H1 (cell line): ENCODE data around the gene OPN3. TPM values are rescaled to one million over a fixed set of nuclear protein-coding genes. Genes with fewer than 3 reads are reported as not detected.

Source experiments
- CTCF ChIA-PET: fragments of 300-600 bp; sonication (Branson Sonifier 250); formaldehyde crosslinking; loops from one replicate; lab custom pipeline; 2021; ENCODE audit not compliant: partially characterized antibody; lab: Charles Lee
- POLR2A ChIA-PET: fragments of 300-600 bp; sonication (Branson Sonifier 250); formaldehyde crosslinking; loops from one replicate; lab custom pipeline; 2021; ENCODE audit warnings: inconsistent platforms; ENCODE audit not compliant: partially characterized antibody; lab: Charles Lee
- DNase-seq, 2 experiments: peaks; one replicate each; pipeline versions ENCODE4 v3.0.0 to v3.0.0-alpha.2; 2010 to 2022; ENCODE audit warnings: low spot score in 2 of 2, low read depth in 1 of 2, mixed read lengths in 1 of 2
- FAIRE-seq: peaks from 2 replicates; lab custom pipeline; 2011; peaks lifted over from hg19 to GRCh38; lab: Jason Lieb, UNC
- H2AFZ ChIP-seq: 2 replicates; pipeline ENCODE4 v1.8.1; 2012; ENCODE audit warnings: low read length, inconsistent platforms
- H2AK5ac ChIP-seq: 2 replicates; pipeline ENCODE4 v1.6.1; 2013; ENCODE audit warnings: low read depth, low read length
- H2BK120ac ChIP-seq: replicated peaks from 2 replicates; pipeline ENCODE3; 2013; ENCODE audit warnings: low read depth, low read length, inconsistent platforms
- H2BK12ac ChIP-seq: 2 replicates; pipeline ENCODE4 v1.6.1; 2013; ENCODE audit warnings: low read depth, low read length
- H2BK15ac ChIP-seq: 2 replicates; pipeline ENCODE4 v1.6.1; 2013; ENCODE audit warnings: low read length
- H2BK20ac ChIP-seq: 2 replicates; pipeline ENCODE4 v1.6.1; 2013; ENCODE audit warnings: low read length
- H2BK5ac ChIP-seq: 2 replicates; pipeline ENCODE4 v1.6.1; 2013; ENCODE audit warnings: low read depth, low read length
- H3K14ac ChIP-seq: 2 replicates; pipeline ENCODE4 v1.6.1; 2013; ENCODE audit warnings: inconsistent platforms; ENCODE audit not compliant: insufficient read length
- H3K18ac ChIP-seq: 2 replicates; pipeline ENCODE4 v1.6.1; 2013; ENCODE audit warnings: low read length; ENCODE audit errors: extremely low read depth
- H3K23ac ChIP-seq: 2 replicates; pipeline ENCODE4 v1.6.1; 2013; ENCODE audit warnings: inconsistent platforms; ENCODE audit not compliant: insufficient read length
- H3K23me2 ChIP-seq: 2 replicates; pipeline ENCODE4 v1.6.1; 2013; ENCODE audit warnings: low read depth, low read length
- H3K27ac ChIP-seq: 2 replicates; pipeline ENCODE4 v1.6.1; 2011; ENCODE audit warnings: low read depth, low read length, inconsistent platforms
- H3K27me3 ChIP-seq, 4 experiments: replicated peaks in 1 of 4; 1 replicate in 1 of 4; 2 replicates in 3 of 4; pipeline versions ENCODE4 v1.6.1 to v1.8.1; 2011 to 2013; ENCODE audit warnings: low read length in 3 of 4, mild to moderate bottlenecking in 3 of 4, inconsistent platforms in 2 of 4, mixed read lengths in 2 of 4, moderate library complexity in 1 of 4; ENCODE audit not compliant: control insufficient read depth in 3 of 4, insufficient read depth in 3 of 4; ENCODE audit errors: extremely low read depth in 1 of 4
- H3K36me3 ChIP-seq, 4 experiments: 2 replicates each; pipeline versions ENCODE4 v1.6.1 to v1.8.1; 2011 to 2013; ENCODE audit warnings: mild to moderate bottlenecking in 4 of 4, low read length in 3 of 4, moderate library complexity in 2 of 4, control low read depth in 1 of 4, inconsistent platforms in 1 of 4; ENCODE audit not compliant: insufficient read depth in 4 of 4, control insufficient read depth in 2 of 4
- H3K4ac ChIP-seq: replicated peaks from 2 replicates; pipeline ENCODE3; 2013; ENCODE audit warnings: low read length, low read depth, mixed read lengths, inconsistent platforms; ENCODE audit not compliant: insufficient read length
- H3K4me1 ChIP-seq, 4 experiments: replicated peaks in 1 of 4; 1 replicate in 1 of 4; 2 replicates in 3 of 4; pipeline versions ENCODE4 v1.6.1 to v1.8.1; 2011 to 2013; ENCODE audit warnings: low read length in 3 of 4, inconsistent platforms in 2 of 4, mixed read lengths in 1 of 4; ENCODE audit not compliant: insufficient read depth in 4 of 4, control insufficient read depth in 3 of 4
- H3K4me2 ChIP-seq, 2 experiments: 2 replicates each; pipeline versions ENCODE4 v1.6.1 to v1.8.1; 2011 to 2013; ENCODE audit warnings: low read depth in 2 of 2, low read length in 2 of 2, control low read depth in 1 of 2, inconsistent platforms in 1 of 2, mild to moderate bottlenecking in 1 of 2; ENCODE audit not compliant: insufficient read depth in 1 of 2
- H3K4me3 ChIP-seq, 4 experiments: fragments of 200-600, 300-600 bp in 1 of 4; sonication (generic), shearing (Covaris generic), sonication (Bioruptor Twin) in 1 of 4; 2 replicates each; pipeline versions ENCODE4 v1.5.1 to v1.8.1; 2011 to 2016; ENCODE audit warnings: low read length in 4 of 4, low read depth in 3 of 4, control low read depth in 2 of 4, inconsistent platforms in 2 of 4, mild to moderate bottlenecking in 2 of 4, mixed read lengths in 1 of 4, moderate library complexity in 1 of 4; ENCODE audit not compliant: insufficient read depth in 2 of 4; ENCODE audit errors: extremely low read depth in 1 of 4
- H3K56ac ChIP-seq: replicated peaks from 2 replicates; pipeline ENCODE3; 2013; ENCODE audit warnings: low read depth, mild to moderate bottlenecking, mixed read lengths, low read length, inconsistent platforms; ENCODE audit not compliant: insufficient read length
- H3K79me1 ChIP-seq: 2 replicates; pipeline ENCODE4 v1.6.1; 2013; ENCODE audit warnings: low read depth, low read length, control low read depth
- H3K79me2 ChIP-seq, 2 experiments: 2 replicates each; pipeline versions ENCODE4 v1.6.1 to v1.8.1; 2012 to 2013; ENCODE audit warnings: low read length in 2 of 2, mild to moderate bottlenecking in 2 of 2, inconsistent platforms in 1 of 2; ENCODE audit not compliant: insufficient read depth in 2 of 2, control insufficient read depth in 1 of 2
- H3K9ac ChIP-seq, 4 experiments: replicated peaks in 1 of 4; 1 replicate in 1 of 4; 2 replicates in 3 of 4; pipeline versions ENCODE4 v1.6.1 to v1.8.1; 2011 to 2013; ENCODE audit warnings: low read depth in 3 of 4, low read length in 3 of 4, control low read depth in 2 of 4, mild to moderate bottlenecking in 2 of 4, moderate library complexity in 2 of 4, inconsistent platforms in 1 of 4; ENCODE audit errors: extremely low read depth in 1 of 4
- H3K9me3 ChIP-seq, 2 experiments: 2 replicates each; pipeline versions ENCODE4 v1.6.1 to v1.8.1; 2012 to 2013; ENCODE audit warnings: mild to moderate bottlenecking in 2 of 2, moderate library complexity in 2 of 2, control low read depth in 1 of 2, inconsistent platforms in 1 of 2, low read depth in 1 of 2, low read length in 1 of 2, mixed read lengths in 1 of 2; ENCODE audit not compliant: insufficient read depth in 2 of 2
- H4K20me1 ChIP-seq, 2 experiments: replicated peaks in 1 of 2; 2 replicates each; pipeline versions ENCODE3 to v1.8.1; 2011 to 2013; ENCODE audit warnings: inconsistent platforms in 2 of 2, low read length in 2 of 2, mild to moderate bottlenecking in 1 of 2; ENCODE audit not compliant: insufficient read depth in 2 of 2, control insufficient read depth in 1 of 2
- H4K5ac ChIP-seq: 2 replicates; pipeline ENCODE4 v1.6.1; 2013; ENCODE audit warnings: low read length, low read depth, mixed read lengths, inconsistent platforms; ENCODE audit not compliant: insufficient read length
- H4K8ac ChIP-seq: 2 replicates; pipeline ENCODE4 v1.8.0; 2013; ENCODE audit warnings: mild to moderate bottlenecking, moderate library complexity, low read length, inconsistent platforms; ENCODE audit not compliant: insufficient read depth; ENCODE audit errors: extremely low read depth
- H4K91ac ChIP-seq: replicated peaks from 2 replicates; pipeline ENCODE3; 2013; ENCODE audit warnings: low read length, mixed read lengths, inconsistent platforms; ENCODE audit not compliant: insufficient read length
- SIRT6 ChIP-seq: IDR thresholded peaks from one replicate; pipeline ENCODE4 v1.7.1; 2012; ENCODE audit warnings: low read length, inconsistent platforms
- WGBS, 2 experiments: shearing (Covaris generic) in 1 of 2; methylation state at CpG; one replicate each; pipeline versions ENCODE4 v1.1.6 to v1.1.7; 2013 to 2015; ENCODE audit warnings: low lambda C conversion rate in 2 of 2, mixed read lengths in 2 of 2, inconsistent platforms in 1 of 2, low coverage in 1 of 2, missing lambda C conversion rate in 1 of 2; ENCODE audit not compliant: insufficient replicate concordance in 2 of 2, insufficient coverage in 1 of 2, insufficient read length in 1 of 2; ENCODE audit errors: extremely low coverage in 1 of 2, missing lambda C conversion rate in 1 of 2; 5-methylcytosine and 5-hydroxymethylcytosine counted together
- polyA plus RNA-seq, 7 experiments: library from polyadenylated mRNA; depleted of rRNA in 3 of 7; stranded (reverse) in 5 of 7; unstranded in 2 of 7; fragments of >200 nt in 5 of 7; fragments of 200-250 nt in 2 of 7; gene quantifications; 1 replicate in 5 of 7; 2 replicates in 1 of 7; 4 replicates in 1 of 7; pipeline versions ENCODE4 v1.2.1 to v1.2.3, GENCODE V29; 2011 to 2013; ENCODE audit warnings: missing spikeins in 2 of 7, mixed read lengths in 2 of 7
- total RNA-seq: library from RNA; stranded (reverse); fragmentation: NEBNext Ultra II Directional; extraction: Animal tissue kit (Norgen Biotek cat#: 25700); gene quantifications from 2 replicates; pipeline ENCODE4 v1.2.1, GENCODE V29; 2021

OPN3 gene
- total and polyA plus RNA-seq, 2 of the 8 experiments (the other 6 are each of a cell fraction or from before 2014, with no cell fraction given) = 8.8 to 19.4 TPM

- H3K23me2 ChIP-seq = no peaks in the 10 kb centered on the region
- H2BK20ac ChIP-seq = no peak overlapping the region
- peaks cover 0 to 2% of the 10 kb centered on the region in 2 experiments for H4K20me1 ChIP-seq
- H3K36me3 ChIP-seq = no peaks in the 10 kb centered on the region
- TF ChIP-seq SIRT6 = no peak
- TF ChIP-seq, all 59 proteins: peak for 0
- no peaks in the 10 kb centered on the region for H3K79me1 ChIP-seq
- no peak for FAIRE-seq
- no peak overlapping the region for H4K91ac ChIP-seq
- POLR2A ChIA-PET = no interaction called here
- no peak overlapping the region for H2BK120ac ChIP-seq
- H3K4me3 ChIP-seq = no peak overlapping the region
- H3K9ac ChIP-seq = no peak overlapping the region
- H3K4ac ChIP-seq = no peak overlapping the region
- no peak overlapping the region for H3K4me2 ChIP-seq
- H3K56ac ChIP-seq = no peak overlapping the region
- H3K79me2 ChIP-seq = no peaks in the 10 kb centered on the region
- no peak for DNase-seq
- no peak overlapping the region for H2AFZ ChIP-seq
- H2BK12ac ChIP-seq = no peak overlapping the region
- H2AK5ac ChIP-seq = no peak overlapping the region
- no peak overlapping the region for H3K27ac ChIP-seq
- H2BK15ac ChIP-seq = no peak overlapping the region
- no peak overlapping the region for H2BK5ac ChIP-seq
- H3K9me3 ChIP-seq = no peaks in the 10 kb centered on the region
- no peak overlapping the region for H4K8ac ChIP-seq
- no peak overlapping the region for H4K5ac ChIP-seq
- no peaks in the 10 kb centered on the region for H3K4me1 ChIP-seq
- H3K14ac ChIP-seq = no peak overlapping the region
- H3K18ac ChIP-seq = no peak overlapping the region
- no peaks in the 10 kb centered on the region for H3K27me3 ChIP-seq
- CTCF ChIA-PET = no interaction called here
- WGBS, 2 experiments = 100% methylated on average over 1 of the region's 1 CpG; no CpG with 5 or more reads in 1 of the 2 experiments
- H3K23ac ChIP-seq = no peak overlapping the region
These were observed 32.1 kb upstream of the OPN3 start for GRCh38 chr1:241672301-241672700.
